HCT116 (cell line): Measurements from ENCODE around the gene NPDC1.

ENCODE experiments used
- POLR2AphosphoS5 ChIP-seq: IDR thresholded peaks from 2 replicates; pipeline ENCODE4 v1.6.1; 2011; ENCODE audit warnings: mild to moderate bottlenecking, low read depth, low read length, moderate library complexity
- TF ChIP-seq, protein P1 (sequence below), 3 experiments: fragments of 200-600 bp in 1 of 3; sonication (generic) in 1 of 3; IDR thresholded peaks in 2 of 3; conservative IDR thresholded peaks in 1 of 3; 2 replicates each; pipeline ENCODE4 v1.5.1; 2012 to 2017; ENCODE audit warnings: low read depth in 2 of 3, low read length in 2 of 3, antibody characterized with exemption in 1 of 3, borderline replicate concordance in 1 of 3, control low read depth in 1 of 3, mild to moderate bottlenecking in 1 of 3, mixed read lengths in 1 of 3, mixed run types in 1 of 3, moderate library complexity in 1 of 3; ENCODE audit not compliant: insufficient read depth in 1 of 3

DNA sequence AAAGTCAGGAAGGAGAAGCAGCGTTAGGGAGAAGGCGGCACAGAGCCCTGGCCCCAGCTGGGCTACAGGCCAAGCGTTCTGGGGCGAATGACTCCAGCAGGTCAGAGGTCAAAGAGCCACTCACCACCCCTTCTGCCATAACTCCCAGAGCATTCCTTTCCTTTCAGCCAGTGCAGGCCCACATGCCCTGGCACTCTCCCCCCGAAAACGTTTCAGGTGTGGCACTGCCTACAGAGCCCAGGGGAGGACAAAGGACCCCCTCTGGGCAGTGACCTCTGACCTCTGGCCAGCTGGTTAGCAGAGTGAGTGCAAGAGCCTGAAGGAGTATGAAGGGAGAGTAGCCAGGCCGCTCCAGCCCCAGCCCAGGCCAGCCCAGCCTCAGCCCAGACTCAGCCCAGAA lies 22.8 kb downstream of the NPDC1 start:
- TF ChIP-seq, protein P1, sequence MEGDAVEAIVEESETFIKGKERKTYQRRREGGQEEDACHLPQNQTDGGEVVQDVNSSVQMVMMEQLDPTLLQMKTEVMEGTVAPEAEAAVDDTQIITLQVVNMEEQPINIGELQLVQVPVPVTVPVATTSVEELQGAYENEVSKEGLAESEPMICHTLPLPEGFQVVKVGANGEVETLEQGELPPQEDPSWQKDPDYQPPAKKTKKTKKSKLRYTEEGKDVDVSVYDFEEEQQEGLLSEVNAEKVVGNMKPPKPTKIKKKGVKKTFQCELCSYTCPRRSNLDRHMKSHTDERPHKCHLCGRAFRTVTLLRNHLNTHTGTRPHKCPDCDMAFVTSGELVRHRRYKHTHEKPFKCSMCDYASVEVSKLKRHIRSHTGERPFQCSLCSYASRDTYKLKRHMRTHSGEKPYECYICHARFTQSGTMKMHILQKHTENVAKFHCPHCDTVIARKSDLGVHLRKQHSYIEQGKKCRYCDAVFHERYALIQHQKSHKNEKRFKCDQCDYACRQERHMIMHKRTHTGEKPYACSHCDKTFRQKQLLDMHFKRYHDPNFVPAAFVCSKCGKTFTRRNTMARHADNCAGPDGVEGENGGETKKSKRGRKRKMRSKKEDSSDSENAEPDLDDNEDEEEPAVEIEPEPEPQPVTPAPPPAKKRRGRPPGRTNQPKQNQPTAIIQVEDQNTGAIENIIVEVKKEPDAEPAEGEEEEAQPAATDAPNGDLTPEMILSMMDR (IDR thresholded peaks at IDR 0.05 in 2 of 3, conservative IDR thresholded peaks at IDR 0.05 in 1 of 3; ENCODE audit: borderline replicate concordance in 1 of 3, insufficient read depth in 1 of 3, low read depth in 2 of 3, low read length in 2 of 3): no peak
- no peak for TF ChIP-seq POLR2AphosphoS5
